Endothelial cell (in vitro differentiated cells): ENCODE results near the gene PIP5K1B. TPM values are rescaled to one million over a fixed set of nuclear protein-coding genes. Genes with fewer than 3 reads are reported as not detected.
"Not testable (repeated sequence)": the region's sequence is repeated elsewhere in the genome, so short reads cannot be mapped to it uniquely, and the experiment has no call there.

Source experiments
- DNase-seq: peaks from one replicate; pipeline ENCODE4 v3.0.0; 2021; ENCODE audit warnings: low spot score
- H3K27ac Mint-ChIP-seq: one replicate; pipeline ENCODE4 v1.8.0; 2021; ENCODE audit warnings: mixed read lengths, inconsistent platforms; ENCODE audit not compliant: unreplicated experiment
- H3K27me3 Mint-ChIP-seq: one replicate; pipeline ENCODE4 v1.8.0; 2021; ENCODE audit warnings: mild to moderate bottlenecking, moderate library complexity, mixed read lengths, inconsistent platforms; ENCODE audit not compliant: unreplicated experiment
- H3K36me3 Mint-ChIP-seq: one replicate; pipeline ENCODE4 v1.8.0; 2021; ENCODE audit warnings: mild to moderate bottlenecking, low read depth, mixed read lengths, inconsistent platforms; ENCODE audit not compliant: unreplicated experiment
- H3K4me1 Mint-ChIP-seq: one replicate; pipeline ENCODE4 v1.8.0; 2021; ENCODE audit warnings: mild to moderate bottlenecking, mixed read lengths, inconsistent platforms; ENCODE audit not compliant: unreplicated experiment
- H3K4me3 Mint-ChIP-seq: one replicate; pipeline ENCODE4 v1.8.0; 2021; ENCODE audit warnings: mild to moderate bottlenecking, mixed read lengths, inconsistent platforms; ENCODE audit not compliant: unreplicated experiment
- H3K9me3 Mint-ChIP-seq: one replicate; pipeline ENCODE4 v1.8.0; 2021; ENCODE audit warnings: mixed read lengths, inconsistent platforms; ENCODE audit not compliant: unreplicated experiment
- CTCF ChIP-seq: fragments of 200-600 bp; sonication (generic); IDR thresholded peaks from one replicate; pipeline ENCODE4 v1.5.0; 2021; ENCODE audit warnings: antibody characterized with exemption; ENCODE audit not compliant: unreplicated experiment
- total RNA-seq: library from RNA; stranded (reverse); fragmentation: NEBNext Ultra II Directional; extraction: Animal tissue kit (Norgen Biotek cat#: 25700); gene quantifications from one replicate; pipeline ENCODE4 v1.2.1, GENCODE V29; 2021; ENCODE audit not compliant: unreplicated experiment

The PIP5K1B gene
- total RNA-seq, 1 donor from 2014 or later: 1.8 TPM

DNA sequence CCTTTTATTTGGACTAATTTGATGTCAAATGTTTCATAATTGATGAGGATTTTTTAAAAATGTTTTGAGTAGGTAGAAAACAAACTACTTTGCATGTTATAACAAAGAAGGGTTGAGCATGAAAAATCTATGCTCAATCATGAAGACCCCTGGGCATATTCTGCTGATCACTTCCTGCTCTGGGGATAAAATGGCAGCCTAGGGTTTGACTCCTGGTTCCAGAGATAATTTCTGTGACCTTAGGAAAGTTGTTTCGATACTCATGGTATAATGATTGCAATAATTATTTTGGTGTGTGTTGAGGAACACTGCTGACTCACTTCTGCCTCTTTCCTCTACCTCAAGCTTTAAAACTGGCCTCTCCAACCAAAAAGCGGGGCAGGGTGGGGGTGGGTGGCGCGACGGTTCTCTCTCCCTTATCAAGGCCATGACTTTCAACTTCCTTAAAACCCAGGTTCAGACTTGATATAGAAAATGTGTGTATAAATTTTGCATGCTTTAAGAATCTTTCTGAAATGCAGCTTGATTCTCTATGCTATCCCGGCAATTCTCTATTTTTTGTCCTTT is 6.0 kb upstream of the PIP5K1B start:
- DNase-seq: no peak
- no peaks in the 10 kb centered on the region for H3K4me1 Mint-ChIP-seq
- no peak overlapping the region for H3K4me3 Mint-ChIP-seq
- peaks cover under 1% of the 10 kb centered on the region for H3K36me3 Mint-ChIP-seq
- H3K27me3 Mint-ChIP-seq: peaks cover 1% of the 10 kb centered on the region
- H3K27ac Mint-ChIP-seq: no peak overlapping the region
- no peak for TF ChIP-seq CTCF
- no peaks in the 10 kb centered on the region for H3K9me3 Mint-ChIP-seq

DNA sequence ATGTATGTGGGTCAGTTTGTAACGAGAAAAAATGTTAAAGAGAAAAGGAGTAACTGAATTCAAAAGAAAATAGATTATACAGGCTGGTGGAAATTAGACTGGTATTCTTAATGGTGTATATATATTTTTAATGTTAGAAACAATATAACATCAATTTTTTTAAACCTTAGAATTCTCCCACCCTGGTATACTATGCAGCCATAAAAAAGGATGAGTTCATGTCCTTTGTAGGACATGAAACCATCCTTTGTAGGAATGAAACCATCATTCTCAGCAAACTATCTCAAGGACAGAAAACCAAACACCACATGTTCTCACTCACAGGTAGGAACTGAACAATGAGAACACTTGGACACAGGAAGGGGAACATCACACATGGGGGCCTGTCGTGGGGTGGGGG is 5.4 kb upstream of the PIP5K1B start:
- H3K4me1 Mint-ChIP-seq, H3K36me3 Mint-ChIP-seq, DNase-seq, H3K27me3 Mint-ChIP-seq, H3K4me3 Mint-ChIP-seq, H3K27ac Mint-ChIP-seq, H3K9me3 Mint-ChIP-seq: not testable (repeated sequence)

- H3K4me1 Mint-ChIP-seq: peaks cover 6% of the 10 kb centered on the region
- peaks cover 4% of the 10 kb centered on the region for H3K36me3 Mint-ChIP-seq
- no peak overlapping the region for H3K4me3 Mint-ChIP-seq
- H3K9me3 Mint-ChIP-seq: no peaks in the 10 kb centered on the region
- no peak for TF ChIP-seq CTCF
- DNase-seq: no peak
- H3K27me3 Mint-ChIP-seq: peaks cover 7% of the 10 kb centered on the region
- H3K27ac Mint-ChIP-seq: no peak overlapping the region
Measured at GRCh38 chr9:68702493-68702892, 2.5 kb upstream of the PIP5K1B start.

DNA sequence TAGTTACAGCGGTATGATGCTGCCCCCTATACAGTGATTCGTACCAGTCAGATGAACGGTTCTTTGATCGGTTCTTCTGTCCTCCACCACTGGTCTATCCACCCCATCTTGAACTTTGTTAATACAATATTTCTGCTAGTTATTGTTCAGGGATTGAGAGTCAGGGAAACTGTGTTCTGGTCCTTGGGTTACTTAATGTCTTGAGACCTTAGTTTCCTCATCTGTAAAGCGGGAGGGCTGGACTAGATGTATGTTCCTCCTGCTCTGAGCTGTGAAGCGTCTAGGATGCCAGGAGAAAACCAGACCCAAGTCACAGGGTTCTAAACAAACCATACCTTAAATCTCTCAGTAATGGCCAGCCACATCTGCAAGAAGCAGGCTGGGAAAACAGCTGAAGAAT is 1.4 kb upstream of the PIP5K1B start:
- H3K4me3 Mint-ChIP-seq: no peak overlapping the region
- H3K27me3 Mint-ChIP-seq: peaks cover 7% of the 10 kb centered on the region
- no peak for DNase-seq
- H3K9me3 Mint-ChIP-seq: no peaks in the 10 kb centered on the region
- peaks cover 6% of the 10 kb centered on the region for H3K4me1 Mint-ChIP-seq
- TF ChIP-seq CTCF: no peak
- H3K27ac Mint-ChIP-seq: no peak overlapping the region
- peaks cover 4% of the 10 kb centered on the region for H3K36me3 Mint-ChIP-seq

GRCh38 chr9:68704498-68704813 is 584 bp upstream of the PIP5K1B start:
- Mint-ChIP-seq H3K4me1 (peaks cover 6% of the 10 kb centered on the region), H3K4me3 (peak overlapping the region; percentile 80), H3K27me3 (peaks cover 7% of the 10 kb centered on the region), H3K9me3 (no peaks in the 10 kb centered on the region), H3K27ac (no peak overlapping the region), H3K36me3 (peaks cover 4% of the 10 kb centered on the region)
- DNase-seq: no peak
- no peak for TF ChIP-seq CTCF
